HepG2 (cell line): ENCODE data around the gene ASB8. TPM values are rescaled to one million over a fixed set of nuclear protein-coding genes. Genes with fewer than 3 reads are reported as not detected.

Experiments used
- CREB3 ChIP-seq: sonication (generic); formaldehyde crosslinking; IDR thresholded peaks from 2 replicates; pipeline ENCODE4 v1.5.0; 2020; ENCODE audit warnings: missing genetic modification reagents
- EZH2 ChIP-seq: conservative IDR thresholded peaks from 2 replicates; pipeline ENCODE4 v1.6.1; 2012; ENCODE audit warnings: mild to moderate bottlenecking, low read depth, low read length, moderate library complexity
- SKIL ChIP-seq: sonication (generic); formaldehyde crosslinking; IDR thresholded peaks from 2 replicates; pipeline ENCODE4 v1.8.0; 2022; ENCODE audit warnings: missing genetic modification reagents, mild to moderate bottlenecking, moderate library complexity, borderline replicate concordance
- ZNF674 ChIP-seq: sonication (generic); formaldehyde crosslinking; IDR thresholded peaks from 2 replicates; pipeline ENCODE4 v1.5.0; 2020; ENCODE audit warnings: low read depth, mild to moderate bottlenecking, missing genetic modification reagents
- ZNF704 ChIP-seq: sonication (generic); formaldehyde crosslinking; IDR thresholded peaks from 2 replicates; pipeline ENCODE4 v1.8.1; 2023; ENCODE audit warnings: mild to moderate bottlenecking, inconsistent platforms, moderate library complexity, missing genetic modification reagents, borderline replicate concordance
- polyA plus RNA-seq, 8 experiments: library from polyadenylated mRNA; depleted of rRNA in 3 of 8; stranded (reverse) in 7 of 8; unstranded in 1 of 8; fragments of >200 nt; fragmentation: Illumina TruSeq in 4 of 8; extraction: Trizol in 4 of 8; gene quantifications; 2 replicates each; pipeline versions ENCODE4 v1.2.1 to v1.2.3, GENCODE V29; 2011 to 2016; ENCODE audit warnings: low read depth in 4 of 8, missing spikeins in 1 of 8, mixed read lengths in 1 of 8; ENCODE audit not compliant: insufficient read depth in 1 of 8
- total RNA-seq, 5 experiments: library from RNA; depleted of rRNA; stranded (reverse); fragments of >200 nt; fragmentation: Illumina TruSeq; extraction: Trizol; gene quantifications; 2 replicates each; pipeline ENCODE4 v1.2.3, GENCODE V29; 2016; ENCODE audit warnings: low read depth in 1 of 5
- TF ChIP-seq, protein P1 (sequence below): sonication (generic); formaldehyde crosslinking; IDR thresholded peaks from 2 replicates; pipeline ENCODE4 v1.5.1; 2020; ENCODE audit warnings: mild to moderate bottlenecking, missing genetic modification reagents, moderate library complexity
- TF ChIP-seq, protein P2 (sequence below): sonication (generic); formaldehyde crosslinking; IDR thresholded peaks from 2 replicates; pipeline ENCODE4 v1.5.1; 2020; ENCODE audit warnings: missing genetic modification reagents, mild to moderate bottlenecking, borderline replicate concordance

ASB8 gene
- total and polyA plus RNA-seq, 2 of the 13 experiments (the other 11 are each of a cell fraction or from before 2014, with no cell fraction given), result 14.0 to 15.5 TPM

GRCh38 chr12:48128800-48129199 is 28.5 kb downstream of the ASB8 start (continued):
- TF ChIP-seq, protein P1, sequence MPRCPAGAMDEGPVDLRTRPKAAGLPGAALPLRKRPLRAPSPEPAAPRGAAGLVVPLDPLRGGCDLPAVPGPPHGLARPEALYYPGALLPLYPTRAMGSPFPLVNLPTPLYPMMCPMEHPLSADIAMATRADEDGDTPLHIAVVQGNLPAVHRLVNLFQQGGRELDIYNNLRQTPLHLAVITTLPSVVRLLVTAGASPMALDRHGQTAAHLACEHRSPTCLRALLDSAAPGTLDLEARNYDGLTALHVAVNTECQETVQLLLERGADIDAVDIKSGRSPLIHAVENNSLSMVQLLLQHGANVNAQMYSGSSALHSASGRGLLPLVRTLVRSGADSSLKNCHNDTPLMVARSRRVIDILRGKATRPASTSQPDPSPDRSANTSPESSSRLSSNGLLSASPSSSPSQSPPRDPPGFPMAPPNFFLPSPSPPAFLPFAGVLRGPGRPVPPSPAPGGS (CRISPR knock-in tag), result no peak
- TF ChIP-seq EZH2, result no peak
- TF ChIP-seq ZNF704 (CRISPR knock-in tag), result no peak
- no peak for TF ChIP-seq CREB3 (CRISPR knock-in tag)
- TF ChIP-seq SKIL (CRISPR knock-in tag), result no peak
- TF ChIP-seq ZNF674 (CRISPR knock-in tag), result no peak
- TF ChIP-seq, protein P2, sequence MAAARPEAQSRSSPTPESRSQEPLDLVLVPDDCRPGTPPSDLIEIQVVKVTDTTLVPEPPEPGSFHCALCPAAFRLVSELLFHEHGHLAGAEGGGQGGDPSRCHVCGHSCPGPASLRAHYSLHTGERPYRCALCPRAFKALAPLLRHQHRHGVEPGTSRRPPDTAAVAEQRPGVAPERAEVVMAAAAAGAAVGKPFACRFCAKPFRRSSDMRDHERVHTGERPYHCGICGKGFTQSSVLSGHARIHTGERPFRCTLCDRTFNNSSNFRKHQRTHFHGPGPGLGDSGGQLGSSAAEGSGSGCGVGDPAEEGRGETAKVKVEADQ (CRISPR knock-in tag), result no peak
